DOHH2 (cell line): ENCODE data around the gene C16orf78.

Source experiments
- H3F3A ChIP-seq: fragments of 200-600 bp; sonication (generic), shearing (Covaris generic); 2 replicates; pipeline ENCODE4 v1.6.0; 2016; ENCODE audit warnings: antibody characterized with exemption, mild to moderate bottlenecking; ENCODE audit not compliant: control insufficient read depth, insufficient read depth
- H3K27ac ChIP-seq: fragments of 200-600 bp; sonication (generic); 2 replicates; pipeline ENCODE4 v1.5.1; 2014; ENCODE audit warnings: low read depth, mild to moderate bottlenecking, low read length, moderate library complexity
- H3K27me3 ChIP-seq: fragments of 200-600 bp; sonication (generic); 2 replicates; pipeline ENCODE4 v1.6.1; 2014; ENCODE audit warnings: mild to moderate bottlenecking, low read length, mixed read lengths; ENCODE audit not compliant: control insufficient read depth
- H3K36me3 ChIP-seq: fragments of 200-600 bp; sonication (generic); 2 replicates; pipeline ENCODE4 v1.6.1; 2014; ENCODE audit warnings: mild to moderate bottlenecking, low read length, moderate library complexity, mixed read lengths; ENCODE audit not compliant: control insufficient read depth
- H3K4me1 ChIP-seq: fragments of 200-600 bp; sonication (generic); 2 replicates; pipeline ENCODE4 v1.6.1; 2014; ENCODE audit warnings: mild to moderate bottlenecking, low read length, mixed read lengths; ENCODE audit not compliant: control insufficient read depth
- H3K4me2 ChIP-seq: fragments of 200-600 bp; sonication (generic); 2 replicates; pipeline ENCODE4 v1.6.0; 2014; ENCODE audit warnings: mild to moderate bottlenecking, low read length, moderate library complexity
- H3K4me3 ChIP-seq: fragments of 200-600 bp; sonication (generic); 2 replicates; pipeline ENCODE4 v1.5.1; 2014; ENCODE audit warnings: mild to moderate bottlenecking, low read length, mixed read lengths
- H3K79me2 ChIP-seq: fragments of 200-600 bp; sonication (generic); 2 replicates; pipeline ENCODE4 v1.6.1; 2014; ENCODE audit warnings: mild to moderate bottlenecking, low read length, mixed read lengths; ENCODE audit not compliant: control insufficient read depth
- H3K9me2 ChIP-seq: fragments of 200-600 bp; sonication (generic); replicated peaks from 2 replicates; pipeline ENCODE4 v1.6.1; 2014; ENCODE audit warnings: mild to moderate bottlenecking, low read length, mixed read lengths; ENCODE audit not compliant: control insufficient read depth
- H3K9me3 ChIP-seq: fragments of 200-600 bp; sonication (generic); 2 replicates; pipeline ENCODE4 v1.6.1; 2014; ENCODE audit warnings: antibody characterized with exemption, low read length, mixed read lengths; ENCODE audit not compliant: control insufficient read depth, insufficient read depth
- H4K20me1 ChIP-seq: fragments of 200-600 bp; sonication (generic); 2 replicates; pipeline ENCODE4 v1.6.0; 2014; ENCODE audit warnings: low read depth, mild to moderate bottlenecking, antibody characterized with exemption, low read length, moderate library complexity; ENCODE audit not compliant: control insufficient read depth, insufficient read depth
- CTCF ChIP-seq: fragments of 200-600 bp; sonication (generic); IDR thresholded peaks from one replicate; pipeline ENCODE4 v1.5.1; 2014; ENCODE audit warnings: antibody characterized with exemption, mild to moderate bottlenecking, low read depth, low read length; ENCODE audit not compliant: poor library complexity, severe bottlenecking
- EZH2phosphoT487 ChIP-seq: fragments of 200-600 bp; sonication (generic); IDR thresholded peaks from 2 replicates; pipeline ENCODE4 v1.6.1; 2017; ENCODE audit warnings: borderline replicate concordance, mild to moderate bottlenecking, antibody characterized with exemption, low read length, moderate library complexity, mixed read lengths

The C16orf78 gene

GRCh38 chr16:49351096-49351487, 22.5 kb upstream of the C16orf78 start:
- H3K9me3 ChIP-seq, result no peaks in the 10 kb centered on the region
- TF ChIP-seq EZH2phosphoT487 (no peak), CTCF (no peak)
- no peaks in the 10 kb centered on the region for H3K79me2 ChIP-seq
- H3K27me3 ChIP-seq, result no peaks in the 10 kb centered on the region
- H3K36me3 ChIP-seq, result no peaks in the 10 kb centered on the region
- no peak overlapping the region for H3K27ac ChIP-seq
- H3K9me2 ChIP-seq, result no peaks in the 10 kb centered on the region
- H3K4me1 ChIP-seq, result peaks cover 5% of the 10 kb centered on the region
- no peak overlapping the region for H3K4me3 ChIP-seq
- no peaks in the 10 kb centered on the region for H3F3A ChIP-seq
- no peaks in the 10 kb centered on the region for H4K20me1 ChIP-seq
- H3K4me2 ChIP-seq, result no peak overlapping the region

- Histone ChIP-seq H3K27ac (no peak overlapping the region), H3K9me2 (no peaks in the 10 kb centered on the region), H3K4me3 (no peak overlapping the region), H3F3A (no peaks in the 10 kb centered on the region), H3K9me3 (no peaks in the 10 kb centered on the region), H3K27me3 (no peaks in the 10 kb centered on the region), H3K4me1 (peaks cover 5% of the 10 kb centered on the region), H3K79me2 (no peaks in the 10 kb centered on the region), H3K36me3 (no peaks in the 10 kb centered on the region), H3K4me2 (no peak overlapping the region), H4K20me1 (no peaks in the 10 kb centered on the region)
- TF ChIP-seq EZH2phosphoT487, result no peak
- TF ChIP-seq CTCF, result peak; percentile 55
Measured at GRCh38 chr16:49352892-49353291, 20.7 kb upstream of the C16orf78 start.

- H3K9me2 ChIP-seq, result no peaks in the 10 kb centered on the region
- peaks cover 5% of the 10 kb centered on the region for H3K4me1 ChIP-seq
- no peak overlapping the region for H3K27ac ChIP-seq
- H3K4me2 ChIP-seq, result no peak overlapping the region
- H3K36me3 ChIP-seq, result no peaks in the 10 kb centered on the region
- no peaks in the 10 kb centered on the region for H3F3A ChIP-seq
- TF ChIP-seq EZH2phosphoT487 (no peak), CTCF (no peak)
- no peaks in the 10 kb centered on the region for H4K20me1 ChIP-seq
- no peaks in the 10 kb centered on the region for H3K79me2 ChIP-seq
- H3K9me3 ChIP-seq, result no peaks in the 10 kb centered on the region
- H3K27me3 ChIP-seq, result no peaks in the 10 kb centered on the region
- H3K4me3 ChIP-seq, result no peak overlapping the region
Measured at GRCh38 chr16:49353680-49354079, 19.9 kb upstream of the C16orf78 start.

GRCh38 chr16:49354101-49354500, 19.5 kb upstream of the C16orf78 start:
- H3K9me3 ChIP-seq, result no peaks in the 10 kb centered on the region
- H4K20me1 ChIP-seq, result no peaks in the 10 kb centered on the region
- no peaks in the 10 kb centered on the region for H3K27me3 ChIP-seq
- no peaks in the 10 kb centered on the region for H3K36me3 ChIP-seq
- no peaks in the 10 kb centered on the region for H3K79me2 ChIP-seq
- no peak overlapping the region for H3K4me3 ChIP-seq
- no peak overlapping the region for H3K4me2 ChIP-seq
- H3K9me2 ChIP-seq, result no peaks in the 10 kb centered on the region
- no peak for TF ChIP-seq CTCF
- H3F3A ChIP-seq, result no peaks in the 10 kb centered on the region
- H3K27ac ChIP-seq, result no peak overlapping the region
- H3K4me1 ChIP-seq, result peaks cover 5% of the 10 kb centered on the region
